HCEC 1CT (cell line): ENCODE measurements around the gene SCARF1.

Experiments used
- DNase-seq: peaks from one replicate; pipeline ENCODE4 v3.0.0-alpha.2; 2017

The SCARF1 gene

DNA sequence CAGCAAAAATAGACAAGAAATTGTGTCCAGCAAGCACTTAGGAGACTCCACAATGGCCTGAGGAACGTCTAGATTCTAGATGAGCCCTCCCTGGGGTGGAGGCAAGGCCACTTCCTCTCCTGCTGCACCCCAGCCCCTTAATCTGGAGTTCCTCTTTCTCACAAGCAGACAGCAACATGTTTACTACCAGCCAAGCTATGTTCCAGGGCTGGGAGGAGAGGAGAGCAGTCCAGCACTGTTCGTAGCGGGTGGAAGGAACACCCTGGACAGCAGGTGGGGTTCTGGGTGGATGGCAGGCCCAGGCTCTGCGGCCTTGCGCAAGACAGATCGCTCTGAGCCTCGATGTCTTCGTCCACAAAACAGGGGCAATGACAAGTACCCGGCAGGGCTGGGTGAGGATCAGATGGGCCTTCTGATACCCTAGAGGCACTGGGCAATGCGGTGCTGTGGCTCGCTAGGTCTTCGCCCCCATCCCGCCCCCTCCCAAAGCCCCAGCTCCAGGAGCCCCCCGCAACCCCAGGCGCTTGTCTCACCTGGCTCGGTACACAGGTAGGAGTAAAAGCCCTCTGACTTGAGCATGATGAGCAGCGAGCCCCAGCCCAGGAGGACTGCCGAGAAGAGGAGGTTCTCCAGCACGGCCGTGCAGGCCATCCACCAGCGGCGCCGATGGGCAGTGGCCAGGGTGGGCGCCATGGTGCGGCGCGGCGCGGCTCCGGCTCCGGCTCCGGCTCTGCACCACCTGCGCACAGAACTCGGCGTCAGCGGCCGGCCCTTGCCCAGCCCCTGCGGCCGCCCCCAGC, 18.1 kb downstream of the SCARF1 start:
- no peak for DNase-seq

GRCh38 chr17:1626333-1626732, 19.2 kb downstream of the SCARF1 start:
- DNase-seq = no peak

GRCh38 chr17:1625581-1625980, 20.0 kb downstream of the SCARF1 start:
- no peak for DNase-seq

- DNase-seq = no peak
These were observed 20.5 kb downstream of the SCARF1 start for GRCh38 chr17:1625053-1625452.

- DNase-seq = no peak
These were observed 20.9 kb downstream of the SCARF1 start for GRCh38 chr17:1624650-1625049.

GRCh38 chr17:1623057-1623630, 22.4 kb downstream of the SCARF1 start:
- DNase-seq = no peak

DNA sequence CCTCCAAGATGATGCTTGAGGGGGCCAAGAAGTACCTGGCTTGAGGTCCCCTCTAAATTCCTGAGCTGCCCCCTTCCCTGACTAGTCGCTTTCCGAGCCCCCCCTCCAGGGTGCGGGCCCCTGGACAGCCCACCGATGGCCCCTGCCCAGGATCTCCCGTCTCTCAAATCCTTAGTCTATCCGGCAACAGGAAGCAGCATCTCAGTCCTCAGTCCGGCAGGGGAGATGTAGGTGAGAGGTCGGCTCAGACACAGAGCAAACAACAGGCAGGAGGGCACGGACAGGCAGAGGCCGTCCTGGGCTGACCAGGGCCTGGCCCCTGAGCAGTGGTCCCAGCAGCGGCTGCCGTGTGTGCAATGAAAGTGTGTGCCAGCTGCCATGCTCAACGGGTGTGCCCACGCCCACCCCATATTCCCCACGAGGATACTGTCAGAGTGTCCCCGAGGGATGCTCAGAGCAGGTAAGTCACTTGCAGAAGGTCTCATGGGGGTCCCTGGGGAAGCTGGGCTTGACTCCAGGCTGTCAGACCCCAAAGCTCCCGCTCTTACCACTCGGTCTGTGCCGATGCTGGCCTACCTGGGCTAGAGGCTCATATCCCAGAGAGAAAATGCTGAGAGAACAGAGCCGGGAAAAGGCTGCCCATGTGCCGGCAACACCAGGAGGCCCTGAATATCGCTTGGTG, 24.1 kb downstream of the SCARF1 start:
- no peak for DNase-seq

- no peak for DNase-seq
These were observed 25.0 kb downstream of the SCARF1 start for GRCh38 chr17:1620486-1620885.

DNA sequence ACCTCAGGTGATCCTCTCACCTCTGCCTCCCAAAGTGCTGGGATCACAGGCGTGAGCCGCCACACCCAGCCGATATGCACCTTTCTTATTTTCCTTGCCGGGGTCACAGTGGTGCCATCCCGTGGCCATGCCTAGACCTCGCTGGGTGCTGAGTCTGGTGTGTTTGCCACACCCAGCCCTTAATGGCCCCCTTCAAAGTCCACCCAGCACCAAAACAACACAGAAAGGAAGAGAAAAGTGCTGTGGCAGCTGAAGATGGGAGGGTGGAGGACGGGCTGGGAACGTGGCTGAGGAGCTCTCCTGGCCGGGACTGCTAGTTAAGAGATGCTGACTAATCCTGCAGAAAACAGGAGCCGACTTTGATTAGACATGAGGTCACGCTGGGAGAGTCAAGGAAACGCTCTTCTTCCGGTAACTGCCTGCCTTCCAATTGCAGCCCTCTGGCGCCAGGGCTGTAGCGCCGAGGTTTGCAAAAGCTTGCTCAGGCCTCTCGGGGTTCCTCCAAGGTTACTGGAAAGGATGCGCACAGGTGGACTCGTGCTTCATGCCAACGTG, 27.8 kb downstream of the SCARF1 start:
- no peak for DNase-seq

DNA sequence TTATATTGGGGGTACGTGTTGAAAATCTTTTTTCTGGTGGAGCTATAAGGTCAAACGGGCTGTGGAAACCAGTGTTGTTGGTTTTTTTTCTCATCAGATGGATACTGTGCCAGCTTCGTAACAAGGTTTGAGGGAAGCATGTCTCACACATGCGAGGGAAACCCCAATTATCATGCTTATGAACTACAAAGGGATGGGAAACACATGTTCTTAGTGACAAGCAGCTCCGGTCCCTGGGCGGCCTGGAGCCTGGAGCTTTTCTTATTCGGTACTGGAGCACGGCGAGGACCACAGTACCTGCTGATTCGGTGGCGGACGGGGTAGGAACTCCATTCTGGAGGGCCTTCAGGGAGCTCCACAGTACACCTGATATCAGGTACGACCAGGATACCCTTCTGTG, 29.4 kb downstream of the SCARF1 start:
- DNase-seq = no peak

DNA sequence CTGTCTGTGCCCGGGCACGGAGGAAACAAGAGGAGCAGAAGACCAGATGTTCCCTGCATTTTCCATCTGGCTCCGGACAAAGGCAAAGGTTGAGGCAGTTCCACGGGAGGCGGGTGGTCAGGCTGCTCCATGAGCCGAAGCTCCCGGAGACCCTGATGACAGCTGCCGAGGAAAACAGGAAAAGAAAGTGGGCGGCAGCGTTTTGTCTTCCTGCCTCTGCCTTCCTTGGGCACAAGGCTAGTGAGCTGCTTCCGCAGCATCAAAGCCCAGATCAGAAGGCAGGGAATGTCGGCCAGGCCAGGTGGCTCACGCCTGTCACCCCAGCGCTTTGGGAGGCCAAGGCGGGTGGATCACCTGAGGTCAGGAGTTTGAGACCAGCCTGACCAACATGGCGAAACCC, 33.1 kb downstream of the SCARF1 start:
- DNase-seq = no peak

- no peak for DNase-seq
These were observed 33.8 kb downstream of the SCARF1 start for GRCh38 chr17:1611715-1612114.

GRCh38 chr17:1608676-1609075, 36.9 kb downstream of the SCARF1 start:
- no peak for DNase-seq

DNA sequence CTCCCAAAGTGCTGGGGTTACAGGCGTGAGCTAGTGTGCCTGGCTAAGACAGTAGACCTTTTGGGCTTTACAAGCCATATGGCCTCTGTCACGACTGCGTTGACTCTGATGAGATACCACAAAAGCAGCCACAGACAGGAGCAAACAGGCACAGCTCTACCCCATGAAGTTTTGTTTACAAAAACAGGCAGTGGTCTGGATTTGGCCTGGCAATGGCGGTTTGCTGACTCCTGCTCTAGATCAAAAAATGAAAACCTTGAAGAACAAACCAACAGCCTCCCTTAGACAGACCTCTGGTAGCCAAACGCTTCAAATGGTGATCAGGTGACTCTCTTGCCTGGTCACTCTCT, 37.6 kb downstream of the SCARF1 start:
- DNase-seq = no peak

DNA sequence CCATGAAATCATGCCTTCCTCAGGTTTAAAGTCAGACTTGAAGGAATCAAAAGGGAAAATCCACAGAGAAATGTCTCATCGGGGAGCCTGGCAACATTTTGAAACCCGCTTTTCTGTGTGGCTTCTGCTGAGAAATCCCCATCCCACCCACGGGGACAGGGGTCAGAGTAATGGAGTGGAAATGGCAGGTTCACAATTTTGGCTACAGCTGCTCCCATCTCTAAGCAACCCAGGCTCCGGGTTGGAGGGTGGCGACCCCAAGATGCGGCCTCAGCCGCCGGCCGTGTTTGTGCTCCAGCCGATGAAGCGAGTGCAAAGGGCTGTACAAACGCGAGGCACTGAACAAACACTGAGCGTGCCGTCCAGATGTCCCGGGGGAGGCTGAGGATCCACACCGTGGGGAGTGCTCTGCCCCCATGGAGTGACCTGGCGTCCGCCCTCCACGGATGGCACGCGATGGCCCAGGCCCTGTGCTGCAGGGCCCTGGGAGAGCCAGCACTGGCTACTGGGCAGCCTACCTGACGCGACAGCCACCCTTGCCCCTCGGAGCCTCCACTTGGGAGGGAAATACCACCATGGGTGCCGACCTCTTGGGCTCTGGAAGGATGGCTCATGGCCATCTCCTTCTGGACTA, 39.1 kb downstream of the SCARF1 start:
- no peak for DNase-seq

DNA sequence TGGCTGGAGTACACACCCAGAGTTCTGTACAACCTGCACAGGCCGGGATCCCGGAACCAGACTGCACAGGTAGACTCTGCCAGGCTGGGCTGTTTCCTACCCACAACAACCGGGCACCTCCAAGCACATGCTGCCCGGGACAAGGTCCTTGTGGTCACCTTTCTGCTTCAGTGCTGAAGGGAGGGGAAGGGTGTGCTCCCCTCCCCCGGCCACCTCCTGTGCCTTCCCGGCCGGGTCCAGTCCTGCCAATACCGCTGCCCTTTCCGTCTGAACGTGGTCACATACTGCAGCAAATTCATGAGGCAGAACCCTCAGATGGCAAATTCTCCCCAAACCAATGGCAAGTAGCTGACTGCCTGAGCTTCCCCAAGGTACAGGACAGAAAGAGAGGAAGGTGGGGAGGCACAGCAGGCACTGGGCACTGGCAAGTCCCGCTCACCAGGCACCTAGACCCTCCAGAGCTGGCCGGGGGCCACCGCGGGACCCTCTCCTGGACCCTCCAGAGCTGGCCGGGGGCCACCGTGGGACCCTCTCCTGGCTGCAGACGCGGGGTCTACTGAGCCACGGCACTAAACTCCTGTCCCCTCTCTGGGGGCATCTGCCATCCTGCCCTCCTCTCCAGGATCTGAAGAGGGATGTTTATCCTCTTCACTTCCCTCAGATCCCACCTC, 39.7 kb downstream of the SCARF1 start:
- DNase-seq = no peak

DNA sequence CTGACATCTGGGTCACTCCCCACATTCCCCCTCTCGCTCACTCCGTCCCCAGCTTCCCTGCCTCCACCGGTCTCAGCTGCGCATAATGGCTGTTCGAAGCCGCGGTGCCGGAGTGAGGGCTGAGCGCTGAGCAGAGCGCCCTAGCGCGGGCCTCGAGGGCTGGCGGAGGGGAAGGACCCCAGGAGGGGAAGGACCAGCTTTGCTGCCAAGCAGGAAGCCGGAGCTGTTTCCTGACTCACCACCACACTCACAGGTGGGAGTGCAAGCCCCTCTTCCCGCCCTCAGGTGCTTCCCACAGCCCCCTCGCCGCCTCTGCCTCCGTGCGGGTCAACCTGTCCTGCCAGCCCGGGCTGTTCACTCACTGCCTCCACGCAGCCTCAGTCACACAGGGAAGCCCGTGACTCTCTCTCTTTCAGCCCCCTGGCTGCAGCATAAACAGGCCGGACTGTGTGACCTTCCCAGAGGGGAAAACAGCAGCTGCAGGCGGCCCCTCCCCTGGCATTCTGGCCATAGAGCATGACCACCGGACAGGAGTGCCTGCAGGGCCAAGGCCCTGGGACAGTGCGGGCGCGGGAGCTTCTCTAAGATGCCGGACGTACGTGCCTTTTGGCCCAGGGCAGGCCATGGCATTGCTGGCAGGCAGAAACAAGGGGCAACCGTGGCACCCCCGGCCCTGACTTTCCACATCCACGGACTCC, 40.6 kb downstream of the SCARF1 start:
- no peak for DNase-seq

GRCh38 chr17:1601571-1601970, 44.0 kb downstream of the SCARF1 start:
- DNase-seq = no peak

DNA sequence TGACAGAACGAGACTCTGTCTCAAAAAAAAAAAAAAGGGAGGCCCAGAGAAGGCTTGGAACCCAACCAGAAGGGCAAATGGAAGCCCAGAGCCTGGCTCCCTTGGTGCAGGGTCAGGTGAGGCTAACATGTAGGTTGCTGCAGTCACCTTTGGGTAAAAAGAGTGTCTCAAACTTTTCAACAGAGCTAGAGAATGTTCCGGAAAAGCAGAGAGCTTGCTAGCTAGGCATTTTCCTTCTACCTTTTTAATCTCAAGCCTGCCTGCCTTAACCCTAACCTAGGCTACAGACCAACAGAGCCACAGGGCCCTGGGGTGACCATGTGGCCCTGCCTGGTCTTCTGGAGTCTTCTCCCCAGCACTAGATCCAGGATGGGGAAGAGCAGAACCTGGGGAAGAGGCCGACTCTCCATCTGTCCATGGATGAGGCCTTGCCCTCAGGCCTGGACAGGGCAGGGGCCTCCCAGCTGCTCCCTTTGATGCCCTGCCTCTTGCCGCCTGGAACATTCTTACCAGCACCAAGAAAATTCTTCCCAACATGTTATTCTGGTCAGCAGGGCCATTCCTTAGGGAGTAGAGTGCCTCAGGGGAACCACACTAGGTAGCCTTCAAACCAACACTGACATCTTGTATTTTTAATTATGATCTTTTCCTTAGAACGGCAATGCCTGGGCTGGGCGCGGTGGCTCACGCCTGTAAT, 47.0 kb downstream of the SCARF1 start:
- no peak for DNase-seq

DNA sequence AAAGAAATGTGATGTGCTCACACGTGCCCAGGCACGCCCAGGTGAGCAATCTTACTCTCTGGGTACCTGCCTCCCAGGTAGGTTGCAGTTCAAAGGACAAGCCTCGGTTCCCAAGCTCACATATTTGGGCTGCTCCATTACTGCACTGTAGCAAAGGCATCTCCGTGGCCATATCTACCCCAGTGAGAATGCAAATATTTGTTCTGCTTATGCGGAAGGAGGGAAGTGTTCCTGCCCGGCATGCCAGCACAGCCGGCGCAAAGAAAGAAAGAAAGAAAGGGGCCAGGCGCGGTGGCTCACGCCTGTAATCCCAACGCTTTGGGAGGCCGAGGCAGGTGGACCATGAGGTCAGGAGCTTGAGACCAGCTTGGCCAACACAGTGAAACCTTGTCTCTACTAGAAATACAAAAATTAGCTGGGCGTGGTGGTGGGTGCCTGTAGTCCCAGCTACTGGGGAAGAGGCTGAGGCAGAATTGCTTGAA, 47.6 kb downstream of the SCARF1 start:
- DNase-seq = no peak

DNA sequence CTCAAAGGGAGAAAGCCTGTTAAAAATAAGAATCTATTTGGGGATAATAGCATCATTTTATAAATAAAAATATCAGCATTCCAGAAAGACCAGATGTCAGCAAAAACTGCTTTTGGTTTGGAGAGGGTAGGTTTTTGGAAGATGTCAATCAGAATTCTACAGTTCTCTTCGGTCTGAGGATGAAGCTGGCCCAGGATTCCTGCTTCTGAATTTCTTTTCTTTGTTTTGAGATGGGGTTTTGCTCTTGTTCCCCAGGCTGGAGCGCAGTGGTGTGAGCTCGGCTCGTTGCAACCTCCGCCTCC, 52.0 kb downstream of the SCARF1 start:
- no peak for DNase-seq
